CD14-positive monocyte (primary cell): ENCODE measurements around the gene IL31RA. TPM values are rescaled to one million over a fixed set of nuclear protein-coding genes. Genes with fewer than 3 reads are reported as not detected.

Experiments used
- DNase-seq, 3 donors: peaks; one replicate each; pipeline ENCODE4 v3.0.0-alpha.2; 2011 to 2022
- H2AFZ ChIP-seq: 2 replicates; pipeline ENCODE4 v1.6.0; 2012; ENCODE audit warnings: mild to moderate bottlenecking, low read depth, low read length, inconsistent platforms; ENCODE audit not compliant: insufficient read depth, poor library complexity, severe bottlenecking
- H3K27ac ChIP-seq, 2 donors: 1 replicate in 1 of 2; 2 replicates in 1 of 2; pipeline ENCODE4 v1.5.1; 2012 to 2013; ENCODE audit warnings: low read length in 2 of 2, control low read depth in 1 of 2, inconsistent platforms in 1 of 2, low read depth in 1 of 2, mild to moderate bottlenecking in 1 of 2
- H3K27me3 ChIP-seq, 2 donors: one replicate each; pipeline versions ENCODE4 v1.6.0 to v1.6.1; 2011 to 2013; ENCODE audit warnings: low read length in 2 of 2; ENCODE audit not compliant: control insufficient read depth in 2 of 2, insufficient read depth in 2 of 2
- H3K36me3 ChIP-seq, 2 donors: replicated peaks in 1 of 2; 1 replicate in 1 of 2; 2 replicates in 1 of 2; pipeline versions ENCODE4 v1.5.1 to v1.6.1; 2012 to 2013; ENCODE audit warnings: low read length in 2 of 2, control low read depth in 1 of 2, inconsistent platforms in 1 of 2, mild to moderate bottlenecking in 1 of 2; ENCODE audit not compliant: insufficient read depth in 2 of 2, control insufficient read depth in 1 of 2
- H3K4me1 ChIP-seq, 2 donors: 1 replicate in 1 of 2; 2 replicates in 1 of 2; pipeline versions ENCODE4 v1.5.1 to v1.6.1; 2012 to 2013; ENCODE audit warnings: low read length in 2 of 2, control low read depth in 1 of 2, inconsistent platforms in 1 of 2, mild to moderate bottlenecking in 1 of 2, moderate library complexity in 1 of 2; ENCODE audit not compliant: insufficient read depth in 2 of 2, control insufficient read depth in 1 of 2
- H3K4me2 ChIP-seq: replicated peaks from 2 replicates; pipeline ENCODE3; 2012; ENCODE audit warnings: low read length, moderate library complexity, mild to moderate bottlenecking; ENCODE audit not compliant: poor library complexity, severe bottlenecking; ENCODE audit errors: extremely low read depth
- H3K4me3 ChIP-seq, 3 experiments: fragments of 200-600 bp in 1 of 3; sonication (generic) in 1 of 3; replicated peaks in 1 of 3; 1 replicate in 2 of 3; 2 replicates in 1 of 3; pipeline ENCODE4 v1.5.1; 2011 to 2013; ENCODE audit warnings: low read length in 3 of 3, mild to moderate bottlenecking in 3 of 3, control low read depth in 2 of 3, low read depth in 2 of 3, inconsistent platforms in 1 of 3, moderate library complexity in 1 of 3
- H3K79me2 ChIP-seq: 2 replicates; pipeline ENCODE4 v1.6.0; 2012; ENCODE audit warnings: mild to moderate bottlenecking, control low read depth, inconsistent platforms, low read length, moderate library complexity; ENCODE audit not compliant: insufficient read depth
- H3K9ac ChIP-seq: 2 replicates; pipeline ENCODE4 v1.6.0; 2017; ENCODE audit warnings: low read length, mild to moderate bottlenecking; ENCODE audit not compliant: insufficient read depth, poor library complexity, severe bottlenecking
- H3K9me3 ChIP-seq, 2 donors: replicated peaks in 1 of 2; 1 replicate in 1 of 2; 2 replicates in 1 of 2; pipeline versions ENCODE4 v1.5.1 to v1.6.1; 2012 to 2013; ENCODE audit warnings: low read length in 2 of 2, control low read depth in 1 of 2; ENCODE audit not compliant: control insufficient read depth in 1 of 2, insufficient read depth in 1 of 2
- H4K20me1 ChIP-seq: 2 replicates; pipeline ENCODE4 v1.6.0; 2012; ENCODE audit warnings: mild to moderate bottlenecking, low read length, control low read depth, moderate library complexity; ENCODE audit not compliant: insufficient read depth
- H3K27ac Mint-ChIP-seq, 7 donors: one replicate each; pipeline ENCODE4 v1.8.0; 2020; ENCODE audit warnings: mild to moderate bottlenecking in 7 of 7, mixed read lengths in 7 of 7, moderate library complexity in 6 of 7, inconsistent platforms in 2 of 7
- H3K27me3 Mint-ChIP-seq, 3 donors: one replicate each; pipeline ENCODE4 v1.8.0; 2021 to 2022; ENCODE audit warnings: low read depth in 3 of 3, mild to moderate bottlenecking in 3 of 3, mixed read lengths in 3 of 3, moderate library complexity in 3 of 3, inconsistent platforms in 1 of 3
- H3K36me3 Mint-ChIP-seq, 2 donors: one replicate each; pipeline ENCODE4 v1.8.0; 2020; ENCODE audit warnings: mixed read lengths in 2 of 2, inconsistent platforms in 1 of 2, mild to moderate bottlenecking in 1 of 2
- H3K4me1 Mint-ChIP-seq: one replicate; pipeline ENCODE4 v1.8.0; 2020; ENCODE audit warnings: mild to moderate bottlenecking, mixed read lengths
- H3K4me3 Mint-ChIP-seq, 2 donors: one replicate each; pipeline ENCODE4 v1.8.0; 2020; ENCODE audit warnings: mild to moderate bottlenecking in 2 of 2, mixed read lengths in 2 of 2, moderate library complexity in 1 of 2
- H3K9me3 Mint-ChIP-seq, 7 donors: one replicate each; pipeline ENCODE4 v1.8.0; 2020 to 2022; ENCODE audit warnings: mixed read lengths in 7 of 7, mild to moderate bottlenecking in 6 of 7, moderate library complexity in 6 of 7, inconsistent platforms in 2 of 7
- CTCF ChIP-seq: fragments of 200-600 bp; IDR thresholded peaks from one replicate; pipeline ENCODE4 v1.8.0; 2022; ENCODE audit warnings: antibody characterized with exemption, mild to moderate bottlenecking
- WGBS: methylation state at CpG from one replicate; pipeline ENCODE4 v1.1.5; 2013; ENCODE audit warnings: missing lambda C conversion rate; ENCODE audit not compliant: insufficient coverage; 5-methylcytosine and 5-hydroxymethylcytosine counted together
- intact Hi-C, 2 donors: fragments of 100-400 bp; cut with micrococcal nuclease; formaldehyde crosslinking; loops; one replicate each; pipeline versions ENCODE4 v1.15.0 to v1.15.1; 2023
- polyA plus RNA-seq, 3 donors: library from polyadenylated mRNA; depleted of rRNA in 1 of 3; unstranded in 2 of 3; stranded (reverse) in 1 of 3; fragments of 300-500 nt in 2 of 3; fragments of >200 nt in 1 of 3; fragmentation: Illumina TruSeq in 2 of 3; gene quantifications; 1 replicate in 2 of 3; 2 replicates in 1 of 3; pipeline ENCODE4 v1.2.3, GENCODE V29; 2012 to 2021

The IL31RA gene
- polyA plus RNA-seq, 3 donors: 0.52 to 1.8 (median 1.3) TPM

DNA sequence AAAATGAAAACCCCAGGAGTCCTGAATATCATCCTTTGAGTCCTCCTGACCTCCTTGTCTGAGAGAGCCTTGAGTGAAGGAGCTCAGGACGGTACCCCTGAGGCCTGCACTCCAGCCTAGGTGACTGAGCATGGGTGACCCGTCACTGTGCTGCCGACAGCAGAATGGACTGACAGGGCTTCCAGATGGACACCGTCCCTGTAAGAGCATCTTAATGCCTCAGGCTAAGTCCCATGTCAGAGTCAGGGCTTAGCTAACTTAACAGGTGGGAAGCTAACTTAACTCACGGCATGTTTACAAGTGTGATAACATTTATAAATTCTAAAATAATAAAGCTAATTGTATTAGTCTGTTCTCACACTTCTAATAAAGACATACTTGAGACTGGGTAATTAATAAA lies 75.3 kb downstream of the IL31RA start:
- intact Hi-C loops: no loop called here
- H3K4me2 ChIP-seq: no peak overlapping the region
- WGBS: 96% methylated on average over 4 of the region's 5 CpGs

GRCh38 chr5:55927861-55928655 lies 76.9 kb downstream of the IL31RA start:
- intact Hi-C loops: no loop called here
- no peak overlapping the region for H3K9ac ChIP-seq
- peaks cover 0 to 10% (median 7%) of the 10 kb centered on the region in 3 donors for H3K27me3 Mint-ChIP-seq

More for the DNA sequence above, 75.3 kb downstream of the IL31RA start:
- H3K9me3 Mint-ChIP-seq: peaks cover 0 to 2% (median 0%) of the 10 kb centered on the region in 7 donors
- no peak for DNase-seq
- Histone ChIP-seq H3K4me1 (peaks cover 11 to 12% of the 10 kb centered on the region in 2 donors), H3K4me3 (no peak overlapping the region), H4K20me1 (no peaks in the 10 kb centered on the region), H2AFZ (no peak overlapping the region), H3K79me2 (no peaks in the 10 kb centered on the region), H3K27me3 (no peaks in the 10 kb centered on the region), H3K27ac (no peak overlapping the region), H3K9me3 (no peaks in the 10 kb centered on the region), H3K9ac (no peak overlapping the region), H3K36me3 (no peaks in the 10 kb centered on the region)
- H3K27me3 Mint-ChIP-seq: peaks cover 0 to 10% (median 7%) of the 10 kb centered on the region in 3 donors
- peaks cover 14% of the 10 kb centered on the region for H3K4me1 Mint-ChIP-seq
- no peak overlapping the region for H3K4me3 Mint-ChIP-seq
- TF ChIP-seq CTCF: no peak
- peaks cover 0 to 5% of the 10 kb centered on the region in 2 donors for H3K36me3 Mint-ChIP-seq
- H3K27ac Mint-ChIP-seq: no peak overlapping the region

More at GRCh38 chr5:55927861-55928655, 76.9 kb downstream of the IL31RA start:
- Histone ChIP-seq H3K27me3 (no peaks in the 10 kb centered on the region), H3K27ac (no peak overlapping the region), H3K79me2 (no peaks in the 10 kb centered on the region), H3K4me3 (no peak overlapping the region), H4K20me1 (no peaks in the 10 kb centered on the region), H3K36me3 (no peaks in the 10 kb centered on the region), H3K4me2 (no peak overlapping the region), H2AFZ (no peak overlapping the region), H3K9me3 (no peaks in the 10 kb centered on the region), H3K4me1 (peaks cover 7 to 8% of the 10 kb centered on the region in 2 donors)
- Mint-ChIP-seq H3K4me1 (peaks cover 10% of the 10 kb centered on the region), H3K4me3 (no peak overlapping the region), H3K27ac (no peak overlapping the region), H3K36me3 (no peaks in the 10 kb centered on the region), H3K9me3 (peaks cover 0 to 2% (median 0%) of the 10 kb centered on the region in 7 donors)
- TF ChIP-seq CTCF: no peak
- 100% methylated on average over 4 of the region's 12 CpGs for WGBS
- DNase-seq: no peak
